NCI-H524 treated with DMSO at 0.1 percent for 48 hours (cell line): ENCODE data around the gene PDK2.
"Not testable (repeated sequence)": the region's sequence is repeated elsewhere in the genome, so short reads cannot be mapped to it uniquely, and the experiment has no call there.

Source experiments
- DNase-seq: peaks from one replicate; lab custom pipeline; 2025; lab: John Stamatoyannopoulos, UW

PDK2 gene

GRCh38 chr17:50058296-50058953, 36.7 kb upstream of the PDK2 start:
- no peak for DNase-seq

- DNase-seq, result no peak
Measured at GRCh38 chr17:50059256-50059655, 35.9 kb upstream of the PDK2 start.

GRCh38 chr17:50059759-50060273, 35.3 kb upstream of the PDK2 start:
- DNase-seq, result no peak

GRCh38 chr17:50060951-50061712, 34.0 kb upstream of the PDK2 start:
- DNase-seq, result no peak

- DNase-seq, result not testable (repeated sequence)
Measured at GRCh38 chr17:50061713-50062045, 33.5 kb upstream of the PDK2 start.

GRCh38 chr17:50062293-50063243, 32.6 kb upstream of the PDK2 start:
- DNase-seq, result no peak

- DNase-seq, result no peak
Measured at GRCh38 chr17:50063561-50064252, 31.4 kb upstream of the PDK2 start.

GRCh38 chr17:50064253-50065001, 30.7 kb upstream of the PDK2 start:
- DNase-seq, result no peak

GRCh38 chr17:50065056-50065455, 30.1 kb upstream of the PDK2 start:
- no peak for DNase-seq

GRCh38 chr17:50066995-50067394, 28.2 kb upstream of the PDK2 start:
- DNase-seq, result no peak

GRCh38 chr17:50067996-50068395, 27.2 kb upstream of the PDK2 start:
- DNase-seq, result no peak

- no peak for DNase-seq
Measured at GRCh38 chr17:50070908-50071680, 24.1 kb upstream of the PDK2 start.

GRCh38 chr17:50071692-50072091, 23.5 kb upstream of the PDK2 start:
- DNase-seq, result no peak

- no peak for DNase-seq
Measured at GRCh38 chr17:50072130-50072529, 23.0 kb upstream of the PDK2 start.

- DNase-seq, result no peak
Measured at GRCh38 chr17:50072925-50073324, 22.2 kb upstream of the PDK2 start.

- no peak for DNase-seq
Measured at GRCh38 chr17:50074227-50074626, 20.9 kb upstream of the PDK2 start.

GRCh38 chr17:50075446-50076032, 19.6 kb upstream of the PDK2 start:
- no peak for DNase-seq

- no peak for DNase-seq
Measured at GRCh38 chr17:50076221-50076590, 18.9 kb upstream of the PDK2 start.

- DNase-seq, result peak; percentile 33
Measured at GRCh38 chr17:50076591-50077235, 18.4 kb upstream of the PDK2 start.
